Ovary (tissue), 3 donors: ENCODE results near the gene RILPL1.

Experiments
- CTCF ChIP-seq, 3 donors: fragments of 450-650 bp in 2 of 3; fragments of 200-600 bp in 1 of 3; IDR thresholded peaks; one replicate each; pipeline versions ENCODE4 v1.5.1 to v1.8.0; 2016 to 2022; ENCODE audit warnings: antibody characterized with exemption in 3 of 3, mild to moderate bottlenecking in 1 of 3
- EP300 ChIP-seq: sonication (generic); formaldehyde crosslinking; IDR thresholded peaks from one replicate; pipeline ENCODE4 v1.6.1; 2017; ENCODE audit warnings: antibody characterized with exemption
- POLR2A ChIP-seq: fragments of 450-650 bp; IDR thresholded peaks from one replicate; pipeline ENCODE4 v1.6.1; 2017; ENCODE audit warnings: antibody characterized with exemption, mild to moderate bottlenecking, moderate library complexity
- donor health status: DM: no; HTN: no; CAD: no.

DNA sequence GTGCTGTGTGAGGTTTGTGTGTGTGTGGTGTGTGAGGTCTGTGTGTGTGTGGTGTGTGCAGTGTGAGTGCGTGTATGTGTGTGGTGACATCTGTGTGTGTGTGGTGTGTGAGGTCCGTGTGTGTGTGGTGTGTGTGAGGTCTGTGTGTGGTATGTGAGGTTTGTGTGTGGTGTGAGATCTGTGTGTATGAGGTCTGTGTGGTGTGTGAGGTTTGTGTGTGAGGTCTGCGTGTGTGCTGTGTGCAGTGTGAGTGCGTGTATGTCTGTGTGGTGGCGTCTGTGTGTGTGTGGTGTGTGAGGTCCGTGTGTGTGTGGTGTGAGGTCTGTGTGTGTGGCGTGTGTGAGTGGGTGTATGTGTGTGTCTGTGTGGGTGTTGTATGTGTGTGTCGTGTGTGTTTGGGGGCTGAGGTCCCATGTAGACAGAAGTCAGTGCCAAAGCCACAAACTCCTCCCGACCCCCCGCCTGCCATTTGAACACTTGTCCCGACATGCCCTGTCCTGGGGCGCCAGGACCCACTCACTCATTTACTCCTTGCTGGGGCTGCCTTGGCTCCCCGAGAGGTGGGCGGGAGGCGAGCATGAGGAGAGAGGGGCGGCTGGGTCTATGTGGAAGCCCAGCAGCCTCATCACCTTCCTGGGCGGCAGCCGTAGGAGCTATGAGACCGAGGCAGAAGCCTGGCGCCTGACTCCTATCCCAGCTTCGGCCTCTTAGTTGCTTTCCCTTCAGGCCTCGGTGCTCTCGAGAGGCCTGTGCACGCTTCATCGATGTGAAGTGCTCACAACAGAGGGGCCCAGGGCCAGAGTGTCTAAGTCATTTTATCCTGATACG, 20.5 kb downstream of the RILPL1 start:
- TF ChIP-seq CTCF (IDR thresholded peaks at IDR 0.05) (no peak), POLR2A (no peak), EP300 (no peak)
